GM18951 (cell line): ENCODE results near the gene JTB.

Source experiments
- POLR2A ChIP-seq: IDR thresholded peaks from 4 replicates; pipeline ENCODE4 v1.6.1; 2011; ENCODE audit warnings: mild to moderate bottlenecking; ENCODE audit not compliant: insufficient read length, insufficient read depth; ENCODE audit errors: extremely low read depth
- in situ Hi-C: fragments of 300-500 bp; cut with MboI; formaldehyde crosslinking; loops from one replicate; pipeline ENCODE4 v1.12.0; 2022; ENCODE audit warnings: low sequenced_read_pairs, mixed read lengths, inconsistent platforms; ENCODE audit not compliant: unreplicated experiment

JTB gene

DNA sequence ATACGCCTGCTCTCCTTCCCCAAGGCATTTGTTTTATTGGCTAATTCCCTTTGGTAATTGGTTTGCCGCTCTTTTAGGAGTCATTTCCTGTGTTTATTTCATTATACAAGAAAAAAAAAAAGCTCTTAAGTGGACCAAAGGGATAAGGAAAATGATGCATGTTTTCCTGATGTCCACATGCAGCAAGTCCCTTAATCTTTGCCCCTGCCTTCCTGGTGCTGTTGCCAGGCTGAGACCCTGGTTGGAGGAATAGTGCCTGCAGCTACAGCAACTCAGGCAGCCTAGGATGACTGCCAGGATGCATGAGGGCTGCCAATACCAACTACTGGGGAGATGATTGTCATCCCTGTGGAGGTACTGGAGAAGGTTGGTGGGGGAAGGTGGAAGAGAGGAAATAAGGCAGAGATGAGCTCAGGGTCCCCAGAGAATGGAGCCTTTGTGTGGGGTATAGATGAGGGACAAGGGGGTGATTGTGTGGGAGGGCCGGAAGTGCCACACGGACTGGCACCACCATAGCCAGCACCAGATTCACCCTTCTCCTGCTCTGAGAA is 48.6 kb downstream of the JTB start:
- in situ Hi-C loops, result loop anchor here (10.0 kb wide), 1 partner anchor 94 kb away; no protein-coding TSS in a partner anchor
- no peak for TF ChIP-seq POLR2A

DNA sequence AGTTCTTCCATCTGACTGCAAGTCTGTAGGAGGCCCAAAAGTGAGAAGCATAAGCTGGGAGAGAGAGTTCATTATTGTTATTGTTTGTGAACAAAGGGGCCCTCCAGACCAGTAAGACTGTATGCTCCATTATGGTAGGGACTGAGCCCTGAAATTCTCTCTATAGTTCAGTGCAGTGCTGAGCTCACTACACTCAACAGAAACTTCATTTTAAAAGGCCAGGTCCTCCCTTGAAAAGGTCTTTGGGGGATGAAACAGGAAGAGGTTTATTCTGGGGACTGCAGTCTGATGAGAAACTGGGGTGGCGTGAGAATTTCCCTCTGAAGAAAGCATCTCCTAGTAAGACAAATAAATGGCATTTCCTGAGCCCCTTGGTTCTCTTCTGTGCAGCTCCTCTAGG is 49.2 kb downstream of the JTB start:
- in situ Hi-C loops, result loop anchor here (10.0 kb wide), 1 partner anchor 93 kb away; no protein-coding TSS in a partner anchor
- TF ChIP-seq POLR2A, result no peak

DNA sequence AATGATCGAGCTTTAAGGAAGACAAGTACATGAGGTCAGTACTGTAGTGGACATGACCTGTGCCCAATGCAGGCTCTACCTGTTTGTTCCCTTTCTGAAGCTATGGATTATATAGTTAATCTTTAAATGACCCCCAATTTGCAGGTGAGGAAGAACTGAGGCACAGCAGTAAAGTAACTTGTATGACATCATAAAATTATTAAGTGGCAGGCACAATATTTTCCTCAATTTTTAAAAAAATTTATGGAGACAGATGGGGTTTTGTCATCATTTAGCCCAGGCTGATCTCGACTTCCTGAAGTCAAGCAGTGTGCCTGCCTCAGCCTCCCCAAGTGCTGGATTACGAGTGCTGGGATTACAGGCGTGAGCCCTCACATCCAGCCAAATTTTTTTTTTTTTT is 51.1 kb downstream of the JTB start:
- TF ChIP-seq POLR2A, result no peak
- in situ Hi-C loops, result loop anchor here (10.0 kb wide), 1 partner anchor 92 kb away; no protein-coding TSS in a partner anchor
